Keratinocyte (primary cell): ENCODE measurements around the gene CDH7.

Source experiments
- EZH2 ChIP-seq: IDR thresholded peaks from one replicate; pipeline ENCODE4 v1.6.1; 2012; ENCODE audit warnings: inconsistent platforms, mild to moderate bottlenecking, low read length, moderate library complexity
- TF ChIP-seq, protein P1 (sequence below), 3 experiments: IDR thresholded peaks in 1 of 3; conservative IDR thresholded peaks in 1 of 3; optimal IDR thresholded peaks in 1 of 3; 2 replicates in 2 of 3; 3 replicates in 1 of 3; pipeline versions ENCODE3 to v1.5.1; 2011; ENCODE audit warnings: low read length in 3 of 3, mild to moderate bottlenecking in 3 of 3, moderate library complexity in 2 of 3, control low read depth in 1 of 3, inconsistent platforms in 1 of 3; ENCODE audit not compliant: insufficient read depth in 2 of 3; ENCODE audit errors: extremely low read depth in 1 of 3

DNA sequence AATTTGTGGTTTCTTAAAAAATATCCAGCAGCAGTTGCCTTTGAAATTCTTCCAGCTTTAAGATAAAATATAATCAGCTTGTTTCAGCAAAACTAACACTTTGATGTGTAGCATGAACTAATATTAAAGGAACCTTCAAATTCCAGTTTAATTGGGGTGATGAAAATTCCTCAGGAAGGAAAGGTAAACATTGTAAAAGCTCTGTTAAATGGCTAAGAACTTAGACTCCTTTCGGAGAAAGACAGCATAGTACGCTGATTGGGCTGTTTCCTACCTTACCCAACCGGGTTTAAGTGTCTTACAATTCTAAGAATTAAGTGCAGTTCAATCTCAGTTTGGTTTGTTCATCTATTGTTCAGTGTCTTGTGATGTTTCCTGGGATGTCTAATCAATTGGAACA lies 108.3 kb downstream of the CDH7 start:
- TF ChIP-seq, protein P1, sequence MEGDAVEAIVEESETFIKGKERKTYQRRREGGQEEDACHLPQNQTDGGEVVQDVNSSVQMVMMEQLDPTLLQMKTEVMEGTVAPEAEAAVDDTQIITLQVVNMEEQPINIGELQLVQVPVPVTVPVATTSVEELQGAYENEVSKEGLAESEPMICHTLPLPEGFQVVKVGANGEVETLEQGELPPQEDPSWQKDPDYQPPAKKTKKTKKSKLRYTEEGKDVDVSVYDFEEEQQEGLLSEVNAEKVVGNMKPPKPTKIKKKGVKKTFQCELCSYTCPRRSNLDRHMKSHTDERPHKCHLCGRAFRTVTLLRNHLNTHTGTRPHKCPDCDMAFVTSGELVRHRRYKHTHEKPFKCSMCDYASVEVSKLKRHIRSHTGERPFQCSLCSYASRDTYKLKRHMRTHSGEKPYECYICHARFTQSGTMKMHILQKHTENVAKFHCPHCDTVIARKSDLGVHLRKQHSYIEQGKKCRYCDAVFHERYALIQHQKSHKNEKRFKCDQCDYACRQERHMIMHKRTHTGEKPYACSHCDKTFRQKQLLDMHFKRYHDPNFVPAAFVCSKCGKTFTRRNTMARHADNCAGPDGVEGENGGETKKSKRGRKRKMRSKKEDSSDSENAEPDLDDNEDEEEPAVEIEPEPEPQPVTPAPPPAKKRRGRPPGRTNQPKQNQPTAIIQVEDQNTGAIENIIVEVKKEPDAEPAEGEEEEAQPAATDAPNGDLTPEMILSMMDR (optimal IDR thresholded peaks at IDR 0.05 in 1 of 3, IDR thresholded peaks at IDR 0.05 in 1 of 3, conservative IDR thresholded peaks at IDR 0.05 in 1 of 3; ENCODE audit: extremely low read depth in 1 of 3, insufficient read depth in 2 of 3, low read length in 3 of 3) = no peak
- no peak for TF ChIP-seq EZH2
